Subcutaneous abdominal adipose tissue (tissue), 5 donors: ENCODE results near the gene ZYG11A.
"Not testable (repeated sequence)": the region's sequence is repeated elsewhere in the genome, so short reads cannot be mapped to it uniquely, and the experiment has no call there.

Source experiments
- H3K27ac ChIP-seq: one replicate; pipeline ENCODE4 v1.7.0; 2013; ENCODE audit warnings: low read depth, mild to moderate bottlenecking, inconsistent platforms, low read length, moderate library complexity
- H3K27me3 ChIP-seq, 5 donors: one replicate each; pipeline ENCODE4 v1.7.0; 2013; ENCODE audit warnings: low read length in 5 of 5, inconsistent platforms in 1 of 5; ENCODE audit not compliant: control insufficient read depth in 5 of 5, insufficient read depth in 4 of 5
- H3K36me3 ChIP-seq, 5 donors: one replicate each; pipeline ENCODE4 v1.7.0; 2013; ENCODE audit warnings: low read length in 5 of 5; ENCODE audit not compliant: control insufficient read depth in 5 of 5, insufficient read depth in 5 of 5
- H3K4me1 ChIP-seq, 5 donors: one replicate each; pipeline ENCODE4 v1.7.0; 2013; ENCODE audit warnings: low read length in 5 of 5, mild to moderate bottlenecking in 3 of 5, moderate library complexity in 1 of 5; ENCODE audit not compliant: control insufficient read depth in 5 of 5, insufficient read depth in 5 of 5
- H3K4me3 ChIP-seq, 5 donors: one replicate each; pipeline ENCODE4 v1.7.0; 2013; ENCODE audit warnings: low read length in 5 of 5, low read depth in 1 of 5
- H3K9ac ChIP-seq, 5 donors: one replicate each; pipeline ENCODE4 v1.7.0; 2013; ENCODE audit warnings: low read length in 5 of 5, mild to moderate bottlenecking in 4 of 5, moderate library complexity in 3 of 5
- H3K9me3 ChIP-seq, 5 donors: one replicate each; pipeline ENCODE4 v1.7.0; 2013; ENCODE audit warnings: low read length in 5 of 5; ENCODE audit not compliant: control insufficient read depth in 5 of 5
- donor health status: healthy.
- donor health status: healthy.
- donor health status: healthy.
- donor health status: healthy.
- donor health status: healthy.

The ZYG11A gene

DNA sequence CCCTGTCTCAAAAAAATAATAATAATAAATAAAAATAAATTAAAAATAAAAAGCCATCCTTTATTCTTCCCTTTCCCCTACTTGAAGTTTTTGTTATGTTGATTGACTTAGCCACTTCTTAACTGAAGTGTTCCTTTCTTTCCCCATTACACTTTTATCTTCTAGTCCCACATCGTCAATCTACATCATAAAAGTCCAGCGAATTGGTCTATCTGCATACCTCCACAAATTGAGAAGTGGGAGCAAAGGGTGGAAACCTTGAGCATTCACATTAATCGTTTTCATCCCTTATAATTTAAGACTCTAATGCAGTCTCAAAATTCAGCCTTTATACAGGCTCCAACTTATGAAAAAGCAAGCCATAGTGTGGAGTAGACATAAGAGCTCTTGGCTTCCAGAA, 6.5 kb upstream of the ZYG11A start:
- Histone ChIP-seq H3K27me3 (peaks cover 0 to 1% (median 0%) of the 10 kb centered on the region in 5 donors), H3K9ac (no peak overlapping the region), H3K4me3 (no peak overlapping the region)

DNA sequence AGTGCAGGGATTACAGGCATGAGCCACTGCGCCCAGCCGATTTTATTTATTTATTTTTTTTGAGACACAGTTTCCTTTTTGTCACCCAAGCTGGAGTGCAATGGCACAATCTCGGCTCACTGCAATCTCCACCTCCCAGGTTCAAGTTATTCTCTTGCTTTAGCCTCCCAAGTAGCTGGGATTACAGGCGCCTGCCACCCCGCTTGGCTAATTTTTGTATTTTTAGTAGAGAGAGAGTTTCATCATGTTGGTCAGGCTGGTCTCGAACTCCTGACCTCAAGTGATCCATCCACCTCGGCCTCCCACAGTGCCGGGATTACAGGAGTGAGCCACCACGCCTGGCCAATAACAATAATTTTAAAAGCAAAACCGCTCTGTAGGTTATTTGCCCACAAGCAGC, 3.4 kb upstream of the ZYG11A start:
- not testable (repeated sequence) for H3K9ac ChIP-seq, H3K4me3 ChIP-seq, H3K9me3 ChIP-seq, H3K36me3 ChIP-seq, H3K27ac ChIP-seq
- Histone ChIP-seq H3K4me1 (peaks cover 0 to 16% (median 13%) of the 10 kb centered on the region in 5 donors), H3K27me3 (peaks cover 0 to 13% (median 4%) of the 10 kb centered on the region in 5 donors)

More for the DNA sequence above, 6.5 kb upstream of the ZYG11A start:
- Histone ChIP-seq H3K9me3 (no peaks in the 10 kb centered on the region), H3K36me3 (no peaks in the 10 kb centered on the region), H3K27ac (no peak overlapping the region), H3K4me1 (peaks cover 0 to 4% (median 0%) of the 10 kb centered on the region in 5 donors)

GRCh38 chr1:52845119-52845518, 2.6 kb downstream of the ZYG11A start:
- Histone ChIP-seq H3K27me3 (peaks cover 0 to 15% (median 4%) of the 10 kb centered on the region in 5 donors), H3K4me1 (peaks cover 0 to 16% (median 13%) of the 10 kb centered on the region in 5 donors)
- H3K9ac ChIP-seq, H3K4me3 ChIP-seq, H3K27ac ChIP-seq, H3K36me3 ChIP-seq, H3K9me3 ChIP-seq: not testable (repeated sequence)

GRCh38 chr1:52848423-52848822, 5.9 kb downstream of the ZYG11A start:
- Histone ChIP-seq H3K4me3 (no peak overlapping the region), H3K27ac (no peak overlapping the region), H3K9ac (no peak overlapping the region), H3K27me3 (peaks cover 0 to 6% (median 0%) of the 10 kb centered on the region in 5 donors), H3K4me1 (peaks cover 0 to 2% (median 2%) of the 10 kb centered on the region in 5 donors), H3K9me3 (no peaks in the 10 kb centered on the region), H3K36me3 (no peaks in the 10 kb centered on the region)

DNA sequence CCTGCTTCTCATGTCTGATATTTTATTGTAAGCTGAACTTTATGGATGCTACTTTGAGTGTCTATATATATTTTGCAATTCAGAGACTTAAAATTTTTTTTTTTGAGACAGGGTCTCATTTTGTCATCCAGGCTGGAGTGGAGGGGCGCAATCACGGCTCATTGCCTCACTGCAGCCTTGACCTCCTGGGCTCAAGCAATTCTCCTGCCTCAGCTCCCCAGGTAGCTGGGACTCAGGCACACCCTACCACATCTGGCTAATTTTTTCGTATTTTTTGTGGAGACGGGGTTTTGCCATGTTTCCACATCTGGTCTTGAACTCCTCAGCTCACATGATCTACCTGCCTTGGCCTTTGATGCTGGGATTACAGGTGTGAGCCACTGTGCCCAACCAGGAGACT, 8.4 kb downstream of the ZYG11A start:
- no peaks in the 10 kb centered on the region for H3K36me3 ChIP-seq
- H3K9ac ChIP-seq, result no peak overlapping the region
- no peak overlapping the region for H3K4me3 ChIP-seq
- H3K27me3 ChIP-seq, result no peaks in the 10 kb centered on the region
- H3K27ac ChIP-seq, result no peak overlapping the region
- no peaks in the 10 kb centered on the region for H3K9me3 ChIP-seq
- no peaks in the 10 kb centered on the region for H3K4me1 ChIP-seq

DNA sequence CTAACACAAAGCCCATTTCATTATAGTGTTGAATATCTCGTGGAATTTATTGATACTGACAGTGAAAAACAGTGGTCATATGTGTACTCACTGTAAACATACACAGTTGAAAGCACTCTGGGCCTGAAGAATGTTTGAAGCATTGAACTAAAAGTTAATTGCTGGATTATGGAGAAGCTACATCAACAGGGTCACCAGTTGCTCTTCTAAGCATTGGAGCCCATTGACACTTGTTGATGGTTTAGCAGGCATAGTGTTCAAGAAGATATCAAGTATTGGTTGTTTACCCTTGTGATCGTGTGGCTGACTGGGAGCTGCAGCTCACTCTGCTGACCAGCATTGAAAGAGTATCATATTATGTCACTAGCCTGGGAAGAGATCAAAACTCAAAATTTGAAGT, 10.3 kb downstream of the ZYG11A start:
- H3K36me3 ChIP-seq, result no peaks in the 10 kb centered on the region
- no peaks in the 10 kb centered on the region for H3K4me1 ChIP-seq
- no peaks in the 10 kb centered on the region for H3K9me3 ChIP-seq
- H3K4me3 ChIP-seq, result no peak overlapping the region
- H3K27ac ChIP-seq, result no peak overlapping the region
- H3K27me3 ChIP-seq, result no peaks in the 10 kb centered on the region
- H3K9ac ChIP-seq, result no peak overlapping the region

- H3K9me3 ChIP-seq, result no peaks in the 10 kb centered on the region
- H3K9ac ChIP-seq, result no peak overlapping the region
- no peak overlapping the region for H3K27ac ChIP-seq
- H3K4me3 ChIP-seq, result no peak overlapping the region
- no peaks in the 10 kb centered on the region for H3K4me1 ChIP-seq
- H3K27me3 ChIP-seq, result no peaks in the 10 kb centered on the region
- H3K36me3 ChIP-seq, result no peaks in the 10 kb centered on the region
Observed at GRCh38 chr1:52855584-52855983, 13.0 kb downstream of the ZYG11A start.

DNA sequence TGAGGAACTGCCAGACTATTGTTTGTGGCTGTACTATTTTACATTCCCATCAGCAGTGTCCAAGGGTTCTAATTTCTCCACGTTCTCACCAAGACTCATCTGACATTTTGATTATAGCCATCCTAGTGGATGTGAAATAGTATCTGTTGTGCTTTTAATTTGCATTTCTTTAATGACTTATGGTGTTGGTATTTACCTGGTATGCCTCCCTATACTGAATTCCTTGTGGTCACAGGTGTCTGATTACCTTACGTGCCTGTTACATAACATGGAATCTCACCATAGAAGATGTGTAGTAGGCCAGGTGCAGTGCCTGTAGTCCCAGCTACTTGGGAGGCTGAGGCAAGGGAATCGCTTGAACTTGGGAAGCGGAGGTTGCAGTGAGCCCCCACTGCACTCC, 13.5 kb downstream of the ZYG11A start:
- no peak overlapping the region for H3K9ac ChIP-seq
- no peaks in the 10 kb centered on the region for H3K36me3 ChIP-seq
- H3K4me1 ChIP-seq, result no peaks in the 10 kb centered on the region

GRCh38 chr1:52857443-52857842, 14.9 kb downstream of the ZYG11A start:
- Histone ChIP-seq H3K9ac (no peak overlapping the region), H3K9me3 (no peaks in the 10 kb centered on the region), H3K4me3 (no peak overlapping the region), H3K4me1 (no peaks in the 10 kb centered on the region), H3K36me3 (no peaks in the 10 kb centered on the region), H3K27ac (no peak overlapping the region), H3K27me3 (no peaks in the 10 kb centered on the region)

More for the DNA sequence above, 13.5 kb downstream of the ZYG11A start:
- Histone ChIP-seq H3K4me3 (no peak overlapping the region), H3K27me3 (no peaks in the 10 kb centered on the region), H3K9me3 (no peaks in the 10 kb centered on the region), H3K27ac (no peak overlapping the region)

DNA sequence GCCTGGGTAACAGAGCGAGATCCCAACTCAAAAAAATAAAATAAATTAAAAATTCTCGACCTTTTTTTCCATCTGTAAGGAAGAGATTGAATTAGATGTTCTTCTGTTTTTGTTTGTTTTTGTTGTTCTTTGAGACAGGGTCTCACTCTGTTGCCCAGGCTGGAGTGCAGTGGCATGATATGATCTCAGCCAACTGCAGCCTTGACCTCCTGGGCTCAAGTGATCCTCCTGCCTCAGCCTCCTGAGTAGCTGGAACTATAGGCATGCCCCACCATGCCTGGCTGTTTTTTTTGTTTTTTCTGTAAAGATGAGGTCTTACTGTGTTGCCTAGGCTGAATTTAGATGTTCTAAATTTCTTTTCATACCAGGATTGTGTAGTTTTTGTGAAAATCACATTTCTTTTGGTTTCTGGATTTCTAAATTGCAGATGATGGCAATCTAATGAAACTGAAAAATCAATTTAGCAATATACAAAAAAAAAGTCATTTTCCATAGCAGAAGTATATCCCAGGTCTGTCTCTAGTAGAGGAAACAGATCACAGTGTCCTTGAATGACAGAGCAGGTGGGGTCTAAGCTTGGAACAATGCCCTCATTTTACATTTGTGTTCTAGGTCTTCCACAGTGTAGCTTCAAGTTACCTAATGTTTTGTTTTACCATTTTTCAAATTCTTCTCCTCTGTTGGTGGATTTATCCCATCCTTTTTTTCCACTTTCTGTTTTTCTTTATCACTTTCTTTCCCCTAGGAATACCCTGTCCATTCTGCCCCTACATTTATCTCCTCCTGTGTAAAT, 20.3 kb downstream of the ZYG11A start:
- Histone ChIP-seq H3K4me1 (no peaks in the 10 kb centered on the region), H3K9ac (no peak overlapping the region), H3K4me3 (no peak overlapping the region), H3K27ac (no peak overlapping the region), H3K27me3 (no peaks in the 10 kb centered on the region), H3K9me3 (no peaks in the 10 kb centered on the region), H3K36me3 (no peaks in the 10 kb centered on the region)
